Immature natural killer cell (primary cell): ENCODE measurements around the gene PHYKPL. TPM values are rescaled to one million over a fixed set of nuclear protein-coding genes. Genes with fewer than 3 reads are reported as not detected.
"Not testable (repeated sequence)": the region's sequence is repeated elsewhere in the genome, so short reads cannot be mapped to it uniquely, and the experiment has no call there.

Experiments
- DNase-seq, 3 donors: peaks; one replicate each; pipeline ENCODE4 v3.0.0; 2022; ENCODE audit warnings: mixed read lengths in 1 of 3
- H3K27ac Mint-ChIP-seq, 6 donors: one replicate each; pipeline ENCODE4 v1.8.0; 2020; ENCODE audit warnings: mixed read lengths in 6 of 6, mild to moderate bottlenecking in 5 of 6, inconsistent platforms in 4 of 6, moderate library complexity in 3 of 6
- H3K27me3 Mint-ChIP-seq, 3 donors: one replicate each; pipeline ENCODE4 v1.8.0; 2020 to 2021; ENCODE audit warnings: low read depth in 3 of 3, mild to moderate bottlenecking in 3 of 3, mixed read lengths in 3 of 3, moderate library complexity in 3 of 3, inconsistent platforms in 1 of 3
- H3K36me3 Mint-ChIP-seq, 3 donors: one replicate each; pipeline ENCODE4 v1.8.0; 2020; ENCODE audit warnings: mixed read lengths in 3 of 3, inconsistent platforms in 2 of 3, mild to moderate bottlenecking in 2 of 3
- H3K4me1 Mint-ChIP-seq, 2 donors: one replicate each; pipeline ENCODE4 v1.8.0; 2020; ENCODE audit warnings: inconsistent platforms in 2 of 2, mild to moderate bottlenecking in 2 of 2, mixed read lengths in 2 of 2, moderate library complexity in 1 of 2
- H3K4me3 Mint-ChIP-seq, 5 donors: one replicate each; pipeline ENCODE4 v1.8.0; 2020; ENCODE audit warnings: mild to moderate bottlenecking in 5 of 5, mixed read lengths in 5 of 5, inconsistent platforms in 3 of 5, moderate library complexity in 3 of 5
- H3K9me3 Mint-ChIP-seq, 6 donors: one replicate each; pipeline ENCODE4 v1.8.0; 2020; ENCODE audit warnings: mild to moderate bottlenecking in 6 of 6, mixed read lengths in 6 of 6, inconsistent platforms in 4 of 6, moderate library complexity in 3 of 6
- polyA plus RNA-seq, 3 donors: library from polyadenylated mRNA; unstranded; fragments of 300-500 nt; fragmentation: Illumina TruSeq; gene quantifications; one replicate each; pipeline ENCODE4 v1.2.3, GENCODE V29; 2021

Gene PHYKPL
- polyA plus RNA-seq, 3 donors from 2014 or later = 28.2 to 44.1 (median 33.3) TPM

GRCh38 chr5:178241231-178241663, 8.6 kb upstream of the PHYKPL start:
- H3K4me3 Mint-ChIP-seq = peak overlapping the region; percentile 66 to 78 (median 73)
- H3K9me3 Mint-ChIP-seq = no peaks in the 10 kb centered on the region
- peak overlapping the region; percentile 89 to 97 (median 94) for H3K27ac Mint-ChIP-seq
- peaks cover 60 to 68% of the 10 kb centered on the region in 2 donors for H3K4me1 Mint-ChIP-seq
- DNase-seq = peak in 1 of 3 donors; percentile 36
- no peaks in the 10 kb centered on the region for H3K36me3 Mint-ChIP-seq
- H3K27me3 Mint-ChIP-seq = peaks cover 0 to 14% (median 4%) of the 10 kb centered on the region in 3 donors

- H3K4me3 Mint-ChIP-seq = peak overlapping the region; percentile 66 to 78 (median 73)
- H3K4me1 Mint-ChIP-seq = peaks cover 64 to 70% of the 10 kb centered on the region in 2 donors
- peak overlapping the region; percentile 89 to 97 (median 94) for H3K27ac Mint-ChIP-seq
- no peak for DNase-seq
- no peaks in the 10 kb centered on the region for H3K9me3 Mint-ChIP-seq
- no peaks in the 10 kb centered on the region for H3K36me3 Mint-ChIP-seq
- peaks cover 0 to 15% (median 4%) of the 10 kb centered on the region in 3 donors for H3K27me3 Mint-ChIP-seq
Observed at GRCh38 chr5:178240766-178241165, 8.2 kb upstream of the PHYKPL start.

DNA sequence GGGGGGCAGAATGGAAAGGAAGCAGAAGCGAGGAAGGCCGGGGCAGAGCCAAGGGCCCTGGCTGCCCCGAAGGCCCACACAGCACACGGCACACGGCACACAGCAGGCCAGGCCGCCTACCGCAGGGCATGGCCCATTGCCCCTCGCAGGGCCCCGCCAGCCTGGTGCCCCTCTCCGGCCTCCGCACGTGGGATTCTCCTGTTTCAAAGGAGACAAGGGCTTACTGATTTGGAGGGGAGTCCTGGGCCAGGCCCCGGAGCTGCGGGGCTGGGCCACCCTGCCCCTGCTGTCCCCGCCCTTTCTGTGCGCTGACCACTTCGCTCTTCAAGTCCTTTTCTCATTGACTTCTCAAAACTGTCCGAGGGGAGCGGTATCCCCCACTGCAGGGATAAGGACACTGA, 7.7 kb upstream of the PHYKPL start:
- no peaks in the 10 kb centered on the region for H3K9me3 Mint-ChIP-seq
- peaks cover 0 to 15% (median 4%) of the 10 kb centered on the region in 3 donors for H3K27me3 Mint-ChIP-seq
- peaks cover 69 to 75% of the 10 kb centered on the region in 2 donors for H3K4me1 Mint-ChIP-seq
- H3K4me3 Mint-ChIP-seq = peak overlapping the region; percentile 51 to 78 (median 73)
- no peaks in the 10 kb centered on the region for H3K36me3 Mint-ChIP-seq
- H3K27ac Mint-ChIP-seq = peak overlapping the region; percentile 89 to 98 (median 94)
- DNase-seq = no peak

DNA sequence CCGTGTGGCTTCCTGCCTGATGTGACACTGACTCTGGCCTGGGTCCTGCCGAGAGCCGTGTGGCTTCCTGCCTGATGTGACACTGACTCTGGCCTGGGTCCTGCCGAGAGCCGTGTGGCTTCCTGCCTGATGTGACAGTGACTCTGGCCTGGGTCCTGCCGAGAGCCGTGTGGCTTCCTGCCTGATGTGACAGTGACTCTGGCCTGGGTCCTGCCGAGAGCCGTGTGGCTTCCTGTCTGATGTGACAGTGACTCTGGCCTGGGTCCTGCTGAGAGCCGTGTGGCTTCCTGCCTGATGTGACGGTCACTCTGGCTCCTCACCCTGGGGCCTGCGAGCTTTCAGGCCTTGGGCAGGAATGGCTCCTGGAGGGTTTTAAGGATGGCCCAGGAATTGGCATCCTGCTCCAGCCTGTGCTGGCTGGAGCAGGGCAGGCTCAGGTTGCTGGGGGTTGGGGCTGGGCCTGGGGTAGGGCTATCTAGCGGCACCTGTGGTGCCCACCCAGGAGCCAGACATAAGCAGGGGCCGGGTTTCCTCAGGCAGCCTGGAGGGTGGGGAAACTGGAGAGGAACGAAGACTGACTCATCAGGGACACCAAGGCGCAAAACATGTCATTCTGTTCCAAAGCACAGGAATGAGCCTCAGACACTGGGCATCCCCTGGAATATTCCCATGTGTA, 7.2 kb upstream of the PHYKPL start:
- peaks cover 74 to 80% of the 10 kb centered on the region in 2 donors for H3K4me1 Mint-ChIP-seq
- peak overlapping the region; percentile 20 to 74 (median 64) for H3K4me3 Mint-ChIP-seq
- not testable (repeated sequence) for H3K9me3 Mint-ChIP-seq, H3K36me3 Mint-ChIP-seq
- peak; percentile 51 to 68 (median 61) for DNase-seq
- peak overlapping the region; percentile 75 to 98 (median 94) for H3K27ac Mint-ChIP-seq
- peaks cover 2 to 15% (median 4%) of the 10 kb centered on the region in 3 donors for H3K27me3 Mint-ChIP-seq

GRCh38 chr5:178238711-178239592, 6.3 kb upstream of the PHYKPL start:
- DNase-seq = peak; percentile 61 to 74 (median 66)
- H3K4me1 Mint-ChIP-seq = peaks cover 76 to 78% of the 10 kb centered on the region in 2 donors
- no peaks in the 10 kb centered on the region for H3K36me3 Mint-ChIP-seq

GRCh38 chr5:178238313-178238635, 5.7 kb upstream of the PHYKPL start:
- peak overlapping the region; percentile 91 to 99 (median 96) for H3K27ac Mint-ChIP-seq
- H3K36me3 Mint-ChIP-seq = no peaks in the 10 kb centered on the region
- DNase-seq = no peak
- peak overlapping the region; percentile 65 to 79 (median 73) for H3K4me3 Mint-ChIP-seq
- peaks cover 2 to 15% (median 4%) of the 10 kb centered on the region in 3 donors for H3K27me3 Mint-ChIP-seq
- peaks cover 74 to 80% of the 10 kb centered on the region in 2 donors for H3K4me1 Mint-ChIP-seq
- no peaks in the 10 kb centered on the region for H3K9me3 Mint-ChIP-seq

More at GRCh38 chr5:178238711-178239592, 6.3 kb upstream of the PHYKPL start:
- H3K9me3 Mint-ChIP-seq = no peaks in the 10 kb centered on the region
- H3K4me3 Mint-ChIP-seq = peak overlapping the region; percentile 73 to 79 (median 74)
- peak overlapping the region; percentile 91 to 99 (median 96) for H3K27ac Mint-ChIP-seq
- peaks cover 2 to 15% (median 4%) of the 10 kb centered on the region in 3 donors for H3K27me3 Mint-ChIP-seq

DNA sequence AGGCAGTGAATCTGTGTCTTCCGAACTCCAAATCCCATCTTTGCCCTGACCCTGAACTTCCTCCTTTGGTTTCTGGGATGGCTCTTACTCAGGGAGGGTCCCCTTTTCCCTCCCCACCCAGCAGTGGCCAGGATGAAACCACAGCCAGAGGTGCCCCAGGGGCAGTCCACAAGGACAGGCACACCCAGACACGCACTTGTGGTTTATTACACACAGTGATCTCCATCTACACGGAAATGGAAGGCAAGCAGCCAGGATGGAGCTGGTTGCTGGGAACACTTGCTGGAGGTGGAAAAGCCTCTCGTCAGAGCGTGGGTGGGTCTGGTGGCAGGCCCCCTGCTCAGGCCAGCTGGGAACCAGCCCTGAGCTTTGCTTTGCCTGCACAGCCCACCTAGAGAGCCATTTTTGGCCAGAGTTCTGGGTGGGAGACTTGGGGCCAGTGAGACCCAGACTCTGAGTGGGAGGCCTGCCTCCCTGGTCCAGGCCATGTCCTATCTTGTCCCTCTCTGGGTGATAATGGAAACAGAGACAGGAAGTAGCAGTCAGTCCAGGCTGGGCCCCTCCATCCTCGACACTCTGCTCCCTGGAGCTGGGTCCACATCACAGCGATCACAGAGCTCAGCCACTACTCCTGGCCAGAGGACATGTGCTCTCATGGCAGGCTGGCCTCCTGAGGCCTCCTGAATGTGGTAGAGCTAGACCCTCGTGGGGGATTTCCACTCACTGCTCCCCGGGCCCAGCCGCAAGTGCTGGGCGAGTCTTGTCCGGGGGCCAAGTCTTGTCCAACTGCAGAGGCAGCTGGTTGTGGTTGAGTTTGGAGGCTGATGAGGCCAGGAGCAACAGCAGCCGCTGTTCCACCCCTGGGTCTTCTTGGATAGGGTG, 5.1 kb upstream of the PHYKPL start:
- Mint-ChIP-seq H3K9me3 (no peaks in the 10 kb centered on the region), H3K4me1 (peaks cover 75 to 84% of the 10 kb centered on the region in 2 donors), H3K4me3 (peak overlapping the region; percentile 58 to 79 (median 73)), H3K27me3 (peaks cover 2 to 15% (median 7%) of the 10 kb centered on the region in 3 donors), H3K27ac (peak overlapping the region; percentile 91 to 99 (median 96)), H3K36me3 (no peaks in the 10 kb centered on the region)
- DNase-seq = no peak

GRCh38 chr5:178236679-178237078, 4.1 kb upstream of the PHYKPL start:
- Mint-ChIP-seq H3K36me3 (no peaks in the 10 kb centered on the region), H3K27me3 (peaks cover 2 to 15% (median 7%) of the 10 kb centered on the region in 3 donors), H3K4me3 (peak overlapping the region; percentile 58 to 79 (median 73)), H3K9me3 (no peaks in the 10 kb centered on the region), H3K27ac (peak overlapping the region; percentile 39 to 99 (median 94)), H3K4me1 (peaks cover 71 to 80% of the 10 kb centered on the region in 2 donors)
- DNase-seq = peak; percentile 40 to 70 (median 70)

GRCh38 chr5:178236126-178236525, 3.5 kb upstream of the PHYKPL start:
- Mint-ChIP-seq H3K4me3 (peak overlapping the region; percentile 58 to 79 (median 73)), H3K9me3 (no peaks in the 10 kb centered on the region), H3K27ac (peak overlapping the region in 5 of 6 donors; percentile 39 to 99 (median 98)), H3K36me3 (no peaks in the 10 kb centered on the region), H3K4me1 (peaks cover 71 to 80% of the 10 kb centered on the region in 2 donors), H3K27me3 (peaks cover 2 to 15% (median 6%) of the 10 kb centered on the region in 3 donors)
- no peak for DNase-seq

DNA sequence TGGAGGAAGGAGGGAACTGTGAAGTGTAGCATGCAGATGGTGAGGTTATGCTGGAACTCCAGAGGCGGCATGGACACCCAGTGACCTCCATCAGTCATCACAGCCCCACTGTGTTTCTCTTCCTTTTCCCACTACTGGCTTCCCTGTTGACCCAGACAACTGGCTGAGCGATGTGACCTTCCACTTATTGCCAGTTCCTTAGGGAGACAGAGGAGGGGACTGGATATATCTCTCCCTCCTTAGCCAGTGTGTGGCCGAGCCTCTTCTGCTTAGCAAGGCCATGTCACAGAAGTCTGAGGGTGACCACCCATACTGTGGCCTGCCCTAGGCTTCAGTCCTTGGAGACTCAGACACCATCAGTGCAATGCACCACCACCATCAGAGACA, 3.0 kb upstream of the PHYKPL start:
- Mint-ChIP-seq H3K9me3 (no peaks in the 10 kb centered on the region), H3K27ac (peak overlapping the region in 4 of 6 donors; percentile 12 to 98 (median 90)), H3K4me3 (peak overlapping the region in 4 of 5 donors; percentile 53 to 79 (median 60)), H3K27me3 (peaks cover 2 to 15% (median 5%) of the 10 kb centered on the region in 3 donors), H3K4me1 (peaks cover 71 to 80% of the 10 kb centered on the region in 2 donors), H3K36me3 (no peaks in the 10 kb centered on the region)
- DNase-seq = no peak

DNA sequence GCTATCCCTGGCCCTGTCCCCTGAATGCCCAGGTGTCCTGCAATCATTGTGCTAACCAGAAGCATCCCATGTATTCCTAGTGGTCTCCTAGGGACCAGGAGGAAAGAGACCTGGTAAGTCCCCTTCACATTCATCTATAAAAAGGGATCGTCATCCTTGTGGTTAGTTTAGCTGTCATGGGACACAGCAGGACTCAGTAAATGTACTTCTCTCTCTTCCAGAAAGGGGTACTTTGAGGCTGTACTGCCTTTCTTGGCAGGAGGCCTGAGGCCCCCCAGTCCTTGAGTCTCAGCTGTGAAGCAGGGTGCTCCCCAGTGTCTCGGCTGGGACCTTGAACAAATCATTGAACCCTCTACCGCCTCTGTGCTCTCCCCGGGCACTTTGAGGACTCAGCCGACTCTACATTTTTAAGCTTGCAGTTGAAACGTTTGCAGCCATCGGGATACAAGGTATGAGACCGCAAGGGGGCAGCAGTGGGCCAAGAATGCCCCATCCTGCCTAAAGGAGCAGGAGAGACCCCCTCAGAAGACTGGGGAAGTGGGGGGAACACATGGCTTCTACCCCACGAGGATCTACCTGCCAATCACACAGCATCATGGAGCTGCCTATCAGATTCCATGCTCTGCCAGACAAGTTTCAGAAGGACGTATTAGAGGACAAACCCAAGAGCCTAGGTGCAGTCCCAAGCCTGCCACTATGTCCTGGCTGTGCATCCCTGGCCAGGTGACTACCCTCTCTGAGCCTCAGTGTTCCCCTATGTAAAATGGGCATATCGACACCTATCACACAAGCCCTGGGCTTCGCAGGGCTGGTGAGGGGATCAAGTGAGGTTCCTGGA, 2.4 kb upstream of the PHYKPL start:
- H3K4me1 Mint-ChIP-seq = peaks cover 71 to 80% of the 10 kb centered on the region in 2 donors
- H3K27ac Mint-ChIP-seq = peak overlapping the region; percentile 5 to 83 (median 56)
- peaks cover 2 to 15% (median 5%) of the 10 kb centered on the region in 3 donors for H3K27me3 Mint-ChIP-seq
- peak; percentile 65 to 73 (median 72) for DNase-seq
- no peaks in the 10 kb centered on the region for H3K9me3 Mint-ChIP-seq
- H3K36me3 Mint-ChIP-seq = no peaks in the 10 kb centered on the region
- peak overlapping the region; percentile 8 to 59 (median 26) for H3K4me3 Mint-ChIP-seq

- Mint-ChIP-seq H3K9me3 (no peaks in the 10 kb centered on the region), H3K36me3 (peaks cover 3 to 4% (median 4%) of the 10 kb centered on the region in 3 donors), H3K27ac (peak overlapping the region in 2 of 6 donors; percentile 57 to 66)
Observed at GRCh38 chr5:178234121-178234749, 1.6 kb upstream of the PHYKPL start.

More at GRCh38 chr5:178234121-178234749, 1.6 kb upstream of the PHYKPL start:
- Mint-ChIP-seq H3K4me1 (peaks cover 74 to 82% of the 10 kb centered on the region in 2 donors), H3K4me3 (peak overlapping the region in 4 of 5 donors; percentile 25 to 59 (median 30)), H3K27me3 (peaks cover 2 to 11% (median 5%) of the 10 kb centered on the region in 3 donors)
- no peak for DNase-seq
